Measurements from ENCODE around the gene ASPG. TPM values are rescaled to one million over a fixed set of nuclear protein-coding genes. Genes with fewer than 3 reads are reported as not detected.

Gene ASPG
- total RNA-seq, 6 donors from 2014 or later = 5.2 to 14.7 (median 12.5) TPM; not detected in 1

DNA sequence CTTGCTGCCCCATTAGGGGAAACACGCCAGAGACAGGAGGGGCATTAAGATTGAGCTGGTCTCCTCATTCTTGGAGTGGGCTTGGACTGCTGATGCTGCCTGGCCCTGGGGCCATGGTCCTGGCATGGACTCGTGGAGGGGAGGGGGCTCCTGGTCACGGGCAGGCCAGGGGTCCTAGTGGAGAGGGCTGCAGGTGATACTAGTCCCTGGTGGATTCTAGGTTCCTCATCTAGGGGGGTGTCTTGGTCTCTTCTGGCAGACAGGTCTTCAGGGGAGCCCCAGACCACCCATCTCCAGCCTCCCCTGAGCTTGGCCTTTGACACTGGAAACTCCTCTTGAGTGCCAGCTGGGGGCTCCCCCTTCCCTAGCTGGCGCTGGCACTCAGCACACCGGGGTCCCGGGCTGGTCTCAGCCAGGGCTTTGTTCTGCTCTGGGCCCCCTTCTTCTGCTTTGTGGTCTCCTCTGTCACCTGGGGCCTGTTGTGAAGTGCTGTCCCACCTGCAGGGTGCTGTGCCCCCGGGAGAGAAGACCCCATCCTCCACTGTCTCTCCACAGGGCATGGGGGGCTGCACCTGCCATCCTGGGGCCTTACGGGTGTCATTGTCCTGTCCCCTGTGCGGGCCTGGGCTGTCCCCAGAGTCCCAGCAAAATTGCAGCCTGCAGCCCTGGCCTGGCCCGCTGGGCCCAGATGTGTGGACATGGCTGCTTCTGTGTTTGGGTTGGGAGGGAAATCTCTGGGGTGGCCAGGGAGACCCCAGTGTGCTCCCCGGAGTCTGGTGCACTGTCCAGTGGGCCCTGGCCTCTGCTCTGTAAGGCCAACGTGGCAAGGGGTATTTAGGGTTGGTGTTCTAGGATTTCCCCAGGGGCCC lies 55.2 kb downstream of the ASPG start:
- DNase-seq (peak in 1 of 2 donors; percentile 66), ATAC-seq (ENCODE audit: low FRiP score in 2 of 2) (no peak)
- H3K36me3 ChIP-seq = no peaks in the 10 kb centered on the region
- H3K4me3 ChIP-seq = no peak overlapping the region
- H3K9me3 ChIP-seq = no peaks in the 10 kb centered on the region
- WGBS, 2 donors = 89 to 100% methylated on average over 2 to 11 of the region's 12 CpGs
- peaks cover 31 to 46% (median 38%) of the 10 kb centered on the region in 4 donors for H3K4me1 ChIP-seq
- H3K27ac ChIP-seq = no peak overlapping the region
- TF ChIP-seq, protein P1, sequence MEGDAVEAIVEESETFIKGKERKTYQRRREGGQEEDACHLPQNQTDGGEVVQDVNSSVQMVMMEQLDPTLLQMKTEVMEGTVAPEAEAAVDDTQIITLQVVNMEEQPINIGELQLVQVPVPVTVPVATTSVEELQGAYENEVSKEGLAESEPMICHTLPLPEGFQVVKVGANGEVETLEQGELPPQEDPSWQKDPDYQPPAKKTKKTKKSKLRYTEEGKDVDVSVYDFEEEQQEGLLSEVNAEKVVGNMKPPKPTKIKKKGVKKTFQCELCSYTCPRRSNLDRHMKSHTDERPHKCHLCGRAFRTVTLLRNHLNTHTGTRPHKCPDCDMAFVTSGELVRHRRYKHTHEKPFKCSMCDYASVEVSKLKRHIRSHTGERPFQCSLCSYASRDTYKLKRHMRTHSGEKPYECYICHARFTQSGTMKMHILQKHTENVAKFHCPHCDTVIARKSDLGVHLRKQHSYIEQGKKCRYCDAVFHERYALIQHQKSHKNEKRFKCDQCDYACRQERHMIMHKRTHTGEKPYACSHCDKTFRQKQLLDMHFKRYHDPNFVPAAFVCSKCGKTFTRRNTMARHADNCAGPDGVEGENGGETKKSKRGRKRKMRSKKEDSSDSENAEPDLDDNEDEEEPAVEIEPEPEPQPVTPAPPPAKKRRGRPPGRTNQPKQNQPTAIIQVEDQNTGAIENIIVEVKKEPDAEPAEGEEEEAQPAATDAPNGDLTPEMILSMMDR (IDR thresholded peaks at IDR 0.05) = no peak
- no peak for TF ChIP-seq EP300 (IDR thresholded peaks at IDR 0.05)
- no peak for TF ChIP-seq POLR2A (IDR thresholded peaks at IDR 0.05)
- TF ChIP-seq POLR2AphosphoS5 (IDR thresholded peaks at IDR 0.05) = no peak
- H3K27me3 ChIP-seq = peaks cover 0 to 36% (median 15%) of the 10 kb centered on the region in 4 donors

DNA sequence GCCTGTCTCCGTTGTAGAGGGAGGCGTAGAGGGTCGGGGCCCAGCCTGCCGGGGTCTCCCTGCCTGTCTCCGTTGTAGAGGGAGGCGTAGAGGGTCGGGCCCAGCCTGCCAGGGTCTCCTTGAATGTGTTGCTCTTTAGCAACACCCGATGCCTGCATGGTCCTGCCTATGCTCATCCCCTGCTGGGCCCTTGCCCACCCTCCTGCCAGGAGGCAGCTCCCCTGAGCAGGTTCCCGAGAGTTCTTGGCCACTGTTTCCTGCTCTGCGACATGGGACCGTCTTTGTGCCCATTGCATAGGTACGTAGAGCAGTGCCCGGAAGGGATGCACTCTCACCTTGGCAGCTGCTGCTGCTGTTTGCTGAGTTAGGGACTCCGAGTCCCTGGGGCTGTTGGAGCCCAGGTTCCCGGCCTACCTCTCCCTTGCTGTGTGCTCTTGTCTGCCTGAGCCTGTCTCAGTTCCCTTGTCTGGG lies 56.2 kb downstream of the ASPG start:
- WGBS, 2 donors = 91 to 92% methylated on average over 15 of the region's 15 CpGs
- TF ChIP-seq, protein P1 (IDR thresholded peaks at IDR 0.05) = no peak
- TF ChIP-seq EP300 (IDR thresholded peaks at IDR 0.05) (no peak), POLR2A (IDR thresholded peaks at IDR 0.05) (no peak), POLR2AphosphoS5 (IDR thresholded peaks at IDR 0.05) (no peak)
- H3K27me3 ChIP-seq = peaks cover 0 to 27% (median 10%) of the 10 kb centered on the region in 4 donors
- no peak overlapping the region for H3K4me3 ChIP-seq
- no peaks in the 10 kb centered on the region for H3K9me3 ChIP-seq
- peak in 1 of 2 donors; percentile 47 for DNase-seq
- no peak overlapping the region for H3K27ac ChIP-seq
- no peaks in the 10 kb centered on the region for H3K36me3 ChIP-seq
- ATAC-seq (ENCODE audit: low FRiP score in 2 of 2) = no peak
- H3K4me1 ChIP-seq = peaks cover 24 to 38% (median 31%) of the 10 kb centered on the region in 4 donors

DNA sequence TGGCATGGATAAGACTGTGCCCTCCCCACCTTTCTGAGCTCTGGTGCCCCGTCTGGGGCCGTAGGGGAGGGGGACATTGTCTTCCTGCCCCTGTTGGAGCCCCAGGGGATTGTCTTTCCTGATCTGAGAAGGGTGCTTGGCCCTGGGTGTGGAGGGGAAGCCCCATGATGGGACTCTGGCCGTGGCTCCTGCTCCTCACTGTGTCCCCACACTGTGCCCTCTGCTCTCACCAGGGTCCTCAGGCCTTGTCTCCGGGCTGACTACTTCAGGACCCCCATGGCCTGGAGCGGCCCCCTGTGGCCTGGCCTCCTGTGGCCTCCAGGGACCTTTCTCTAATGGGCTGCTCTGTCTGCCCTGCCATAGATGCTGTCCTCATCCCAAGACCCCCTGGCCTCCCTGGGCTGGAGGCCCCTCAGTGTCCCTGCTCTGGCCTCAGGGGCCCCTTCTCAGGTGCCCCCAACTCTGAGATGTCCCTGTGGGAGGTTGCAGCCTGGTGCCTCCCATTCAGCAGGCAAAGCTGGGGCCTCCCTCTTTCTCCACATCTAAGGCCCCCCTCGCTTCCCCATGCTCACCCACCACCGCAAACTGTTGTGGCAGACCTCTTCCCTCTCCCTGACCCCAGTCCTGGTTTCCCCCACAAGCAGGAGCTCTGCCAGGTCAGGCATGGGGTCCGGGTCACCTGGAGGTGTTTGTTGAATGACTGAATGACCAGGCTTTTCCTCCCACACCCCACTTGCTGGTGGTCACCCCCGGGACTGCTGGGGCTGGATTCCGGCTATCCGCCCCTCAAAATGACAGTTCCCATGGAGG lies 56.8 kb downstream of the ASPG start:
- DNase-seq (peak in 1 of 2 donors; percentile 34), ATAC-seq (ENCODE audit: low FRiP score in 2 of 2) (no peak)
- no peak overlapping the region for H3K27ac ChIP-seq
- H3K36me3 ChIP-seq = no peaks in the 10 kb centered on the region
- peaks cover 17 to 31% (median 24%) of the 10 kb centered on the region in 4 donors for H3K4me1 ChIP-seq
- H3K4me3 ChIP-seq = no peak overlapping the region
- no peak for TF ChIP-seq POLR2AphosphoS5 (IDR thresholded peaks at IDR 0.05)
- no peak for TF ChIP-seq POLR2A (IDR thresholded peaks at IDR 0.05)
- TF ChIP-seq, protein P1 (IDR thresholded peaks at IDR 0.05) = no peak
- TF ChIP-seq EP300 (IDR thresholded peaks at IDR 0.05) = no peak
- H3K9me3 ChIP-seq = no peaks in the 10 kb centered on the region
- H3K27me3 ChIP-seq = peaks cover 0 to 23% (median 7%) of the 10 kb centered on the region in 4 donors
- WGBS, 2 donors = 74 to 85% methylated on average over 7 to 10 of the region's 11 CpGs

DNA sequence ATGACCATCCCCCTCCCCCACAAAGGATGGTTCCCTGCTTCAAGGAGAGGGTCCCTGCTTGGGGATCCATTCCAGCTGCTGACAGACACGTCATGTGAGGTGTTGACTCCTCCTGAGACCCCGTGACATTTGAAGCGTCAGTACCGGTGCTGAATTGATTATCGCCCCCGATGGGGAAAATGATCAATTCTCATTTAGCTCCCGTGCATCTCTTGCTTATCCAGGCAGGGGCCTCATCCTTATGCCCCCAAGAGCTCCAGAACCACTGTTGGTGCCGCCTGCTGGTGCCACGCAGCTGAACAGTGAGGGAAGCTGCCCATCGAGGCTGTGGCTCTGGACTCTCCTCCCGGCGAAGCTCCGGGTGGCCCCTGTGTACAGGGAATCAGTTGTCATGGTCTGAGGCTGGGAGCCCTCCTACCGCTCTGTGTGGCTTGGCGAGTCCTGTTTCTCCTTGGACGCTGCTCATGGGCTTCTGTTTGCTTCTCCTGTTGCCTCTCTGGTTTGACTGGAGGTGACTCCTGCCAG lies 57.5 kb downstream of the ASPG start:
- Histone ChIP-seq H3K9me3 (no peaks in the 10 kb centered on the region), H3K36me3 (no peaks in the 10 kb centered on the region), H3K27ac (no peak overlapping the region), H3K4me3 (no peak overlapping the region), H3K27me3 (peaks cover 0 to 18% (median 6%) of the 10 kb centered on the region in 4 donors), H3K4me1 (peaks cover 11 to 24% (median 19%) of the 10 kb centered on the region in 4 donors)
- TF ChIP-seq, protein P1 (IDR thresholded peaks at IDR 0.05) = no peak
- TF ChIP-seq POLR2A (IDR thresholded peaks at IDR 0.05) (no peak), EP300 (IDR thresholded peaks at IDR 0.05) (no peak), POLR2AphosphoS5 (IDR thresholded peaks at IDR 0.05) (no peak)
- ATAC-seq (ENCODE audit: low FRiP score in 2 of 2) = no peak
- peak in 1 of 2 donors; percentile 28 for DNase-seq
- 81 to 91% methylated on average over 12 to 16 of the region's 16 CpGs for WGBS, 2 donors

All from upper lobe of left lung (tissue), 6 donors.